GM12873 (cell line): ENCODE results near the gene ZNF598.

ENCODE experiments used
- CTCF ChIP-seq: IDR thresholded peaks from 2 replicates; pipeline ENCODE4 v1.5.1; 2012; ENCODE audit warnings: low read depth, mild to moderate bottlenecking, moderate library complexity, low read length, control low read depth; ENCODE audit not compliant: insufficient read depth; ENCODE audit errors: missing control alignments

Gene ZNF598

DNA sequence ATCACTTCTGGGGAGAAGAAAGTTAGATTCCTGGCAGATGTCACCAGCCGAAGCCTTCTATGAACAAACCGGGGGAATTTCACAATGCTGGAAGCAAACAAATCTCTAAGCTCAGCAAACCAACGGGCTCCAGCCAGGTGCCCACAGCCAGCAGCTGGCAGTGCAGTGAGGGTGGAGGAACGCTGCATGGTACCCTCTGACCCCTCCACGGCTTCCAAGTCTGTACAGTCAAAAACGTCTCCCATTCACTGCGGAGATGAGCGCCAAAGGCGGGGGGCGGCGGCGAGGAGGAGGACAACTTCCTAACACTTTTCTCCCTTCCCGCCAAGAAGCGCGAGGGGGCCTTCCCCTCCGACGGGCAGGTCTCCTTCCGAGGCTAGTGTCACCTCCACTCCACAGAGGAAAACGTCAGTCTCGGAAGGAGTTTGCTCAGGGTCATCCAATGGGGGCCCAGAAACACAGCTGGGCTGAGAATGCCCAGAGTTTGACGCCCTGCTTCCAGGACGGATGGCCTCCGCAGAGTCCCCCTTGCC is 924 bp downstream of the ZNF598 start:
- no peak for TF ChIP-seq CTCF

- TF ChIP-seq CTCF: no peak
Observed at GRCh38 chr16:2008009-2008526, 1.6 kb downstream of the ZNF598 start.

- no peak for TF ChIP-seq CTCF
Observed at GRCh38 chr16:2007081-2007836, 2.4 kb downstream of the ZNF598 start.

GRCh38 chr16:2006317-2006716 is 3.3 kb downstream of the ZNF598 start:
- no peak for TF ChIP-seq CTCF

DNA sequence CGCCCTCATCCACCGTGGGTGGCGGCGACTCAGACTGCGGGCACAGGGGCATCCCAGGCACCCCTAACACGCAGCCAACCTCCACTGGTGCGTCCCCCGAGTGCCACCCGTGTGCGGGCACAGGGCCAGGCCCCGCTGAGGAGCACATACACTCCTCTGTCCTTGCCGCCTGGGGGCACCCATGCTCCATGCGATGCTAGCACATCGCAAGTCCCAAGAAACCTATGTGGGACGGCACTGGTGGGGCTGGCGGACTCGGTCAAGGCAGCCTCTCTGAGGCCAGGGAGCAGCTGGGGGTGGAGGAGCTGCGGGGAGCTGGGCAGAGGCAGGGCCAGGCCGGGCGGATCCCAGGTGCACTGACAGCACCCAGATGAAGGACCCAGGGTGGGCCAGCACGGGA is 4.0 kb downstream of the ZNF598 start:
- peak; percentile 25 for TF ChIP-seq CTCF

DNA sequence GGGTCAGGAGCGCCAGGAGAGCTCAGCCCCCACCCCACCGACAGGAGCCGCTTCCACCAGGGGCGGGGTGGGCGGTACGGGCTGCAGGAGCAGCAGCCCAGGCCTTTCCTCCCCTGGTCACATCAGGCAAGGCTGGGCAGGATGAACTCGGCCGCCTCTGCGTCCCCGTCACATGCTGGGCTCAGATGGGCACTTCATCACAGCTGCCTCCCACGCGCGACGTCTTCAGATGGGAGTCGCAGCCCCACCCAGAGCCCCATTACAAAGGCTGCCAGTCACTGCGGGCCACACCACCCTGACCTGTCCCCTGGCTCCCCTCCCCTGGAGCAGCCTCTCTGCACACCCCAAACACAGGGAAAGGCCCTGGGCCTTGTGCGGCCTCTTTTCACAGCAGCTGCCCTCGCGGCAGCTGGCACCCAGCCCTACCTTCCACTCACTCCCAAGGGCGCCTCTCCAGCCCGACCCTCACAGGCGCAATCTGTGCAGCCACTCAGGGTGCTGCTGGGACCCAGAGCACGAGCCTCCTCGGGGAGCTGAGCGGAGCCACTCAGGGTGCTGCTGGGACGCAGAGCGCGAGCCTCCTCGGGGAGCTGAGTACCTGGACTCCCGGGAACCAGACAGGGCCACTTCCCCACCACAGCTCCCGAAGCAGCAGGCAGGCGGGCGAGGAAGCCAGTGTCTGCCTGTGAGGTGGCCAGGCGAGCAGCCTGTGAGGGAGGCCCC is 4.7 kb downstream of the ZNF598 start:
- no peak for TF ChIP-seq CTCF

DNA sequence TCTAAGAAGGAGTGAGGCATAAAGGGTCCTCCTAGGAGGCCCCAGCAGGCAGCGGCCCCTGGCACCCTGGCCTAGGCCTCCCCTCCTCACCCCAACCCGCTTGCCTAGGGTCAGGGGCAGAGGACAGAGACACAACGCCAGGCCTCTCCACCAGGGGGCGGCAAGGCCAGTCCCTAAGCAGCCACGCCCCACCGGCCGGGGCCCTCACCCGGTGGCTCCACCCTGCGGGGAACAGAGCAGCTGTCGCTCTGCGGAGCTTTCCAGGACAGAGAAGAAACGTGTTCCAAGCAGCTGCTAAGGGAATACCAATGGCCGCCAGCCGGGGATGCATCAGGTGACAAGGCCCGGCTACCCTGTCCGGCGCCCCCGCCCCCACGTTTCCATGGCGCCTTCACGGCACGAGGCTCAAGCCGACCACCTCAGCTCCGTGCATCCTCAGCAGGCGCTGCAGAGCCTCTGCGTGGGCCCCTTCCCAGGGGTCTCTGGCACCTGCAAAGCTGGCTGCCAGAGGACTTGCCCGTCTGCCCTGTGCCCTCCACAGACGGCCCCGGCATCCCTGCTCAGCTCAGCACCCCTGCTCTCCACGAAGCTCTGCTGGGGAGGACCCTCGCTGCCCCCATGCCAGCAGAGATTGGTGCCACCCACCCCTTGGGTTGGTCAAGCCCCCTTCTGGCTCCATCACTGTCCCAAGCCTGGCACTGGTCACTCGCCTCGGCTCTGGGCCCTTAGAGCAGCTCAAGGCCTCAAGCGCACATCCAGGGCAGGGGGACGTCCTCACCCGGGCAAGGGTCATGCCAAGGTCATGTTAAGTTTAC is 5.6 kb downstream of the ZNF598 start:
- TF ChIP-seq CTCF: peak; percentile 96
